COLO668 (cell line): ENCODE results near the gene ARHGAP42.
"Not testable (repeated sequence)": the region's sequence is repeated elsewhere in the genome, so short reads cannot be mapped to it uniquely, and the experiment has no call there.

Experiments
- DNase-seq: peaks from one replicate; lab custom pipeline; 2025; ENCODE audit not compliant: unreplicated experiment; lab: John Stamatoyannopoulos, UW

The ARHGAP42 gene

DNA sequence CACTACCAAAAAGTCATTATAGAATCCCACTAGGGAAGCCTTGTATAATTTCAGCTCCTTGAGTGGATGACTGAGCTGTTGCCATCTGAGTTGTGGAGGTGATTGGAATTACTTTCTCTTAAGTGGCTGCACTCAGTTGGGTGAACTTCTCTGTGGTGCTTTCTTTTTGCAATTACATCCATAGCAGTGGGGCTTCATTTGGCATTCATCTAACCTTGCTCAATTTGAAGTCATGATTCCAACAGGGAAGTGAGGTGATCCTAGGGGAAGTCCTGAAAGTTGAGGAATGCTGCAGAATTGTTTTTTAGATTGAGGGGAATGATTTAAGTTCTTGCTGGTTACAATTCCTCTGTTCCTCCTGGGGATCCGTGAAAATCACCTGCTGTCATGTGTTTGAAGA is 39.6 kb downstream of the ARHGAP42 start:
- DNase-seq, result no peak

DNA sequence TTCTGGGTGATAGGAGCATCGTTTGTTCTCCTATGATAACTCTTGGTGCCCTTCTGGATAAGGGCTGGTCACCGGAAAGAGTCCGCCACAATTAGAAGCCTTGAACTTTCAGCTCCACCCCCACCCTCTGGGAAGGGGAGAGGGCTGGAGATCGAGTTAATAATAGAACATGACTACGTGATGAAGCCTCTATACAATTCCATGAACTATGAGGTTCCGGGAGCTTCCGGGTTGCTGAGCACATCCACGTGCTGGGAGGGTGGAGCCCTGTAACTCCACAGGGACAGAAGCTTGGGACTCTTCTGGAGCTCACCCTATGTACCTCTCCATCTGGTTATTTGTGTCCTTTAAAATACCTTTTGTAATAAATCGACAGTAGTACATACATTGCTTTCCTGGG is 40.3 kb downstream of the ARHGAP42 start:
- no peak for DNase-seq

DNA sequence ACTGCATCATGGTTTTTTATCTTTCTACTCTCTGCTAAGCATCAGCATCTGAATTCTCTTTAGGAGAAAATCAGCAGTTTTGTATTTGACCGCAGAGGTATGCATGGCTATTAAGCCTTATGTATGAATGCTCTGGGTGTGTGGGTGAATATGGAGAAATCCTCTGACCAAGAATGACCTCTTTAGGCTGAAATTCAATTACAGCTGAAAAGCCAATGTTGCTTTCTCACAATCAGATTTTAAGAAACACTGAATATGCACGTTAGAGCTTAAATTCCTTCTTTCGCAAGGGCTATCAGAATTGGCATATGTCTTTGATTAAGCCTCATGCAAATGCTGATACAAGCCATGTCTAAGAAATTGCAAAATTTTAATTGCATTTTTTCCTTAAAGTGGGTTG is 43.2 kb downstream of the ARHGAP42 start:
- no peak for DNase-seq

DNA sequence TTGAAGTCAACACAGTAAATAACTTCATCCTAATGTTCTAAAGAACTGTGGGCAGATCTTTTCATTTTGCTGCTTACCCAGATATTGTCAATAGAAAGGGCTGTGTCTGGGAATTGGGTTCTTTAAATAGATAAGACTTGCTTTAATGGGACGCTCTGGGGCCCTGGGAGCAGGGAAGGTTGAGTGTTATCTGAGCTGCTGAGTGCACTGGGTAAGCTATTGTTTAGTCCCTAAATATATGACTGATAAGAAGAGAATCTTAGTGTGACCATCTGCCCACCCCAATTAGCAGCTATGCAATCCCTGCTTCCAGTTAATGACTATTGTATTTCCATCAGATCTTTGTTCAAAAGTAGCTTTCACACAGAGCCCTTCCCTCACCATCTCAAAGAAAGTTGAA is 44.4 kb downstream of the ARHGAP42 start:
- DNase-seq, result no peak

DNA sequence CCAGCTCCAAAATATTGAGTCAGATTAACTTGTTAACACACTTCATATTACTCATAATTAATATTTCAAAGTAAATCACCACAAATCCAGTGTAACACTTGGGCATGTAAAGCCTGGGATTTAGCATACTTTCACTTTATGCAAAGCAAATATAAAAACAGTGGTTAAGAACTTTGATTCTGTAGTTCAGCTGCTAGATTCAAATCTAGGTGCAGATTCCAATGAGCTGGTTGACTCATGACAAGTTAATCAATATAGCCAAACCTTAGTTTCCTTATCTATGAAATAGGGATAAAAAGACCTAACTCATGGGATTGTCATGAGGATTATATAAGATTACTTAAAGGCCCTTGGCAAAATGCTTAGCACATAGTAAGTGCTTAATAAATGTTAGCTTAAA is 45.9 kb downstream of the ARHGAP42 start:
- DNase-seq, result no peak

DNA sequence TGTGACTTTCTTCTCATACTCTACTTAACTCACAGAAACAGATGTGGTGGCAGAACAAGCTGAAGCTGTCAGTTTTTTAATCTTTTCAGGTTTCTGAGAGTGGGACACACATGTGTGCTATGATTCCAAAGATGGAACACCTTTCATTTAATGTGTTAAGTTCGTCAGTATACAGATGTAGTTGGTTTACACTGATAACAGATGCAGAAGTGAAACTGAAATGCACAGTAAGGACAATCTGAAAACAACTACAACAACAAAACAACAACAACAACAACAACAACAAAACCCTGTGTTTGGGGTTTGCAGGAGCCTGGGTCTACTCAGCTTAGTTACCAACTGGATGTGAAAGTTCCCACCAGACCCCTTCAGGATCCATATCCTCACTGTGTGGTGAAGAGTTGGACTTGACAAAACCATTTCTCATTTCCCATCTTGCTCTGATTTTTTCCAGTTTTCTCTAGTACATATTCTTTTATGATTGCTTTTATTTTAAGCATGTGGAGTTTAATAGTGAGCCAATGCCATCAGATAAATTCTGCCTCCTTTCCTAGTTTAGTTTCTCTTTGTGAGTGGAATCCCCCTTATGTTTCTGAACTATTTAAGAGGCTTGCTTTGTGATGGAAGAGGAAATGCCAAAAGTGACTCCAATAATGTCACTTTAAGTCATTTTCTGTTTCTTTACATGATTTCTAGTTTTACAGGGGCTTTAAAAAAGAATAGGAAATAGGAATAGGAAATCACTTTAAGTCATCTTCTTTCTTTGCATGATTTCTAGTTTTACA is 47.8 kb downstream of the ARHGAP42 start:
- no peak for DNase-seq

DNA sequence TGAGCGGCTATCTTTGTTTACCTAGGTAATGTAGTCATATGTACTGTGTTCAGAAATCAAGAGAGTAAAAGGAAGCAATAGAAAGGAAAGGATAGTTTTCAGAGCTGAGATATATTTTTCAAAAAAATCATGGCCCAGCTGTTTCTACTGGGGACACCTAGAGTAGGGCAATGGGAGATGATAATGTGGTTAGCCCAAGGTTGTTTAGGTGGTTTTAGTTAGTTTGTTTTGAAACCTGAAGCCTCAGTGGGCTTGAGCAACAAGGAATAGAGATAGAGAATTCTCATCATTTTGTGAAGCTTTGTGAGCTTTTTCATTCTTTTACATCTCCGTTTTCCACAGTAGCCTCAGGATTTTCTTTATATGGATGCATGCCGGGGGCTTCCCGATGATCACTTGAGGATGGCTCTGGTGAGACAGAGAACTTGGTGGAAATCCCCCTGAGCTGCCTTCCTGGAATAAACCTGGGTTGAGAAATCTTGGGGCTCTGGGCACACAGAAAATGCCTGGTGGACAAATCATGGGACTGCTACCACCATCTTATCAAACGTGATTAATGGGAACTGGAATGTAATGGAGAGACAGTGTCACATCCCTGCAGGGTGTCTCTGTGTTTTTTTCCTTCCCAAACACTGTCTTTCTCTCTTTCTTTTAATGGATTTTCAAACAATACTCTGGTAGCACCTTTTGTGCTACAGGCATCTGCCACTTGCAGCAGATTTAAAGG is 49.0 kb downstream of the ARHGAP42 start:
- no peak for DNase-seq

DNA sequence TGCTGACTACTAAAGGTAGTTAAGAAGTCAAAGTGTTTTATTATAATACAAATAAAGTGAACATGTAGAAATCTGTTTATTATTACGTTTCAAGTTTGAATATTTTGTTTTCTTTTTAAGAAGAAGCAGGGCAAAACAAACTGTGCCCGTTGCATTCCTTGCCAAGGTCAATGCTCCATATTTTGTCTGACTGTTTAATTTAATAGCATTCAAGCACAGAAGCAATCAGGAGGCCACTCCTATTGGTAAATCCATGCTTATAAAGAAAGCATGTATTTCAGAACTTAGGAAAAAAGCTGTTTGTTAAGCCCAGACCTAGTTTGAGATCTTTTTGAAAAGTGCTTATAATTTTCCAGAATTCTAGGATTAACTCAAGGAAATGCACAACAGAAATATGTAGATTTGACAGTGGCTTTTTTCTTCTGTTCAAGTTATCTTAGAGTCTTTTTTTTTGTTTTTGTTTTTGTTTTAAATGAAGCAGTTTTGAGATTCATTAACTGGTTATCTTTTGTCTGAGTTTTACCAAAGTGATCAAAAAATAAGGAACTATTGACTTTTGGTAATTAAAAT is 51.7 kb downstream of the ARHGAP42 start:
- no peak for DNase-seq

DNA sequence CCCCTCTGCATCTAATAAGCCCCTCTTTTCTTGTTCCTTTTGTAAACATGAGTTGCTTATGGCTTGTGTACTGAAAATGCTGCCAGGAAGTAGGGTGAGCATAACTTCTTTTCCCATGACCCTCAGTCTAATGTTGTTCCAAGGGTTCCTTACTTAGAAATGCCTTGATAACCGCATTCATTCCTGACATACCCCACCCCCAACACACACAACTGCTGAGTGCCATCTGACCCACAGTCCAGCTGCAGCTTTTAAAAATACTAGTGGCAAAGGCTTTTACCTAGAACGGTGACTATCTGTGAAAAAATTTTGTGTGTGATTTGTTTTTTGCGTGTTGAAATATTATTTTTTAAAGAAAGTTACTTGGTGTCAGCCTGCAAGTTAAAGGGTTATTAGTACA is 52.6 kb downstream of the ARHGAP42 start:
- no peak for DNase-seq

DNA sequence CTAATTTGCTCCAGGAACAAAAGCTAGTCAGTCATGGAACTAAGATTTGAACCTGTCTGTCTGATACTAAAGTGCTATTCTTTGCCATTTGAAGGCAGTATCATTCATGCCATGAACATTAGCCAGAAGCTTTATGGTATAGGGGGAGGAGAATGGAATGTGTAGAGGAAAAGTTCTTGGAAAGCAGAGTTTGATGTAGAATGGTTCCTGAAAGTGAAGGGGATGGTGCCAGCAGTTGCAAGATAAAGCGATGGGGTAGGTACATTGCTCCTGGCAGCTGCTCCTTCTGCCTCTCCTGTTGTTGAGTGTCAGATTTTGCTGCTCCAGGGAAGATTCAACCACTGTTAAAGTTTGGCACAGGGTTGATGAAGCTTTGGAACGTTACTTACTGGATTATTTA is 53.4 kb downstream of the ARHGAP42 start:
- no peak for DNase-seq

DNA sequence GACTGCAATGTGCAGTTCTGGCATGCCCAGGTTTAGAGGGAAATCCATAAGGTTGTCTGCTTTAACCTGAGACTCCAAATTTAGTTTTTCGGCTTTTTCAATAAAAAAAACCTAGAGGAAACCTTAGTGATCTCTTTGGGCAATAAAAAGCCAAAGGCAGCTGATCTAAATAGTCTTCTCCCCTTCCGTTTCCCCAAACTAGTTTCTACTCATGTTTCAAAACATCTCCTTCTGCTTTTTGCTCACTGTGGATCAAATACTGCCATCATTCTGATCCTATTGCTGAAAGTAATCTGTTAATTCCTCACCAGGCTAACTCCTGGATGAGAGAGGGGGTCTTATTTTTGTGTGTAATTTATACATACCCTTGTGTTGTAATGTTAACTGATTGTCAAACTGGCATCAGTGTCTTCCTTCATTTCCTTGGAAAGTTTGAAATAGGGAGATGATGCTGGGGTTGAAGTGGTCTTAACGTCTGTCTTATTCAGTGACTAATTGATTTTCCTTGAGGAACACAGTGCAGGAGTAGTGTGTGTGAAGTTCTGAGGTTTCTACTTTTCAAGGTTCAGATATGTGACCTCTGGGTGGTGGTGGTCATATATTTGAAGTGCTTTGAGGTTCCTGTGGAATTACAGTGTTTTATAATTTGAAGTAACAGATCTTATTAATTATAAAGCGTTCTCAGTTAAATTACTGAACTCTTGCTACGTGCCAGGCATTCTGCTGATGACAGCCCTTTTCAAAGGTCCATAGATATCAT is 55.0 kb downstream of the ARHGAP42 start:
- DNase-seq, result no peak

DNA sequence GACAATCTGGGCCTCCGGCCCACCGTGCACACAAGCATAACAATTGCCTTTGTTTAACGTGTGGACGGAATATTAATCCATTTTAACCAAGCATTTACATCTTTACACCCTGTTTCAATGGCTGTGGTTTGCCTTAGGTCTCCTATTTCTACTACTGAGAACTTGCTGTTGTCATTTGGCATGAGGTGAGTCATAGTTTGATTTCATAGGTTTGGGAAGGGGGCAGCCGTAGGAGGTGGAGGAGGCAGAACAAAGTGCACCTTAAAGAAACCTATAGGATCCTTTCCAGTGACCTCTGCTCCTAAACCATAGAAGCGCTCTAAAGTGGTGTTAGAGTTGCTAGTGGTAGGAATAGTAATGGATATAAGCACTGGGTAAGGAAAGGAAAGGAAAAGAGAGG is 59.4 kb downstream of the ARHGAP42 start:
- DNase-seq, result no peak

DNA sequence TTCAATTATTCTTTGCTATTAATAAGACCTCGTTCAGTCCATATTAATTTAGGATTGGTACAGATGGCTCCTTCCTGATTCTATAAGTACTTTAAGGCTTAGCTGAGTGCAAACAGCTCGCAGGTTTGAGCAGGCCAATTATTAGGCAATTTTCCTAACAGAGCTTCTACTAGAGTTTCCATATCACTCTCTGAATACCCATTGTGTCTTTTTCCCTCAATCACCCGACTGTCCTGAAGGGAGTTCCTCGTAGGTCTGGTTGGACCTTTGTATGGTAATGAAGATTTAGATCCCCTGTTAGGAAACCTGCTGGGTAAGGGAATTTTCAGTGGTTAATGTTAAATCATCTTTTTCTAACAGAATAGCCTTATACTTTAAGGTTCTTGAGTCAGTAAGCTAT is 61.1 kb downstream of the ARHGAP42 start:
- no peak for DNase-seq

DNA sequence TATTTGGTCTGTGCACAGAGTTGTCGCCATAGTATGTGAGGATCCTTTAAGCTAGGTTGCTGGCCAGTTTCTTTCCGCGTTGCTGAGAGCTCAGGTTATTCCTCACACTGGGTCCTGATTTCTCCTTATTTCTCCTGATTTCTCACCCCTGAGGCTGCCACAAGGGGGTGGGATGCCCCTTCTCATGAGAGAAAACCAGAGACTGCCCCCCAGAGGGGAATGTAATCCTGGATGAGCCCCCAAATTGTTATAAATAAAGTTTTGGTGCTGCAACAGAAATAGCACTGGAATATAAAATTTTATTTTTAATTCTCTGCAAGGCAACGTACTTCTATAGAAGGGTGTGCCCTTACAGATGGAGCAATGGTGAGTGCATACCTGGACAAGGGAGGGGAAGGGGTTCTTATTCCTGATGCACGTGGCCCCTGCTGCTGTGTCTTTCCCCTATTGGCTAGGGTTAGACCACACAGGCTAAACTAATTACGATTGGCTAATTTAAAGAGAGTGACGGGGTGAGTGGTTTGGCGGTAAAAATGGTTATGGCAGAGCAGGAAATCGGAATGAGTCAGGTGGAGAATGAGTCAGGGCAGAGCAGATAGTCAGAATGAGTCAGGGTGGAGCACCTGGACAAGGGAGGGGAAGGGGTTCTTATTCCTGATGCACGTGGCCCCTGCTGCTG is 62.9 kb downstream of the ARHGAP42 start:
- not testable (repeated sequence) for DNase-seq

DNA sequence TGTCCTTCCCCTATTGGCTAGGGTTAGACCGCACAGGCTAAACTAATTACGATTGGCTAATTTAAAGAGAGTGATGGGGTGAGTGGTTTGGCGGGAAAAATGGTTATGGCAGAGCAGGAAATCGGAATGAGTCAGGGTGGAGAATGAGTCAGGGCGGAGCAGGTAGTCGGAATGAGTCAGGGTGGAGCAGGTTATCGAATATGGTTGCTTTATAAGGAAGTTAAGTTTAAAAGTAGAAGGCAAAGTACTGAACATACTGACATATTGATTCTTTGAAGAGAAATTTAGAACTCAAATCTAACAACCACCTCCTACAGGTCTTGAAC is 63.4 kb downstream of the ARHGAP42 start:
- DNase-seq, result not testable (repeated sequence)

DNA sequence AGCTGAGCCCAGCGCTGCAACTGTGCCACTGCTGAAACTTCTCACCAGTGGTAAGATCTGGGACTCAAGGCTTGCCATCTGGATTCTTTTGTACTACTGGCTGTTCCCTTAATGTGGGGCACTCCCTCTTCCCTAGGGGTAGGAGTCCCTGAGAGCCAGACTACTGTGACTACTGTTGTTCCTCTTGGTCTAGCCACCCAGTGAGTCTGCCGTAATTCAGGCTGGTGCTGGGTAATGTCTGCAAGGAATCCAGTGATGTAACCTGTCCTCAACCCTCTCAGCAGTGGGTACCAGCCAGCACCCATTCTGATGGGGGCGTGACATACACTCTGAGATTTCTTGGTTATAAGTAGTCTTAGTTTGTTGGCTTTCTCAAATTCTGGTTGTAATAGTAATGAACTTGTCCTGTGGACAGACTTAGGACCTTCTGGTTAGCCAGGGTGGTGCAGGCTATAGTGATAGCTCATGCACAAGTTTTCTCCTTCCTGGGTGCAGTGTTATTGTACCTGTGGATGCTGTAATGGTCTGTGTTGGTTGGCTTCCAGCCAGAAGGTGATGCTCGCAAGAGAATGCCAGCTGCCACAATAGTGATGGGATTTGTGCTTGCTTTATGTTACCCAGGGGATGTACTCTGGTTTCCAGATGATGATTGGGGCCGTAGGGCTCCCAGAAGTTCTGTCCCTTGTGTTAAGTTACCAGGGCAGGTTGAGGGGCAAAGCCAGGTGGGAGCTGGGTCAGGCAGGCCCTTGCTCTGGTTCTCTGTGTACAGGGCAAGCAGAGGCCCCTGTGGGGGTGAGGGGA is 65.5 kb downstream of the ARHGAP42 start:
- DNase-seq, result no peak

DNA sequence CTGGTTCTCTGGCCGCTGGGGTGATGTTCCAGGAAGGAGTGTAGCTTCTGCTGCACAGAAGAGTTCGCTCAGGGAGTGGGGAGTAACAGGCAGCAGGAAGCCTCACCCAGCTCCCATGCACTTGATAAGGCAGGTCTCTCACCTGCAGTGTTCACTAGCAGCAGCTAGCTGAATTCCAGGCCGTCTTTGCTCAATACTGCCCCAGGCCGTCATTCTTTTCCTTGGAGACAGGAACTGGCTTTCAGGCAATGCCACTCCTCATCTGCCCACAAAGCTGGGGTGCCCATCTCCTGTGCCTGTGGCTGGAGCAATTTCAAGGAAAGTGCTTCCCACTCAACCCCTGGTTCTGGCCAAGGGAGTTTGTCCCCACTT is 66.1 kb downstream of the ARHGAP42 start:
- DNase-seq, result no peak

DNA sequence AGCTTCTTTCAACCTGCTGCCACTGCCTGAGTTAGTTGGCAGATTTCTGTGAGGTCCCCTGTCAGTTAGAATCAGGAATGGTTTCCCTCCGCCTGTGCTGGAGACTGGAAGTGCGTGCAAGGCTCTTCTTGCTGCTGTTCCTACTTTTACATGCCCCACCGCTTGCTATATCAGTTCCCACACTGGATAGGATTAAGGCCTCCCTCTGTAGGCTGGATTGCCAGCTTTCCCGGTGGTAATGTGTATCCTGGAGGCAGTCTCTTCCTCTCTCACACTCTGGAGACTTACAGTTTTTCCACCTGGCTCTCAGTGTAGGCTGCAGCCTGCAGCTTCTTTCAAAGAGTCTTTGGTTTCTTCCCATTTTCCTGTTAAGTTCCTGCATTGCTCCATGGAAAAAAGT is 66.5 kb downstream of the ARHGAP42 start:
- DNase-seq, result no peak

DNA sequence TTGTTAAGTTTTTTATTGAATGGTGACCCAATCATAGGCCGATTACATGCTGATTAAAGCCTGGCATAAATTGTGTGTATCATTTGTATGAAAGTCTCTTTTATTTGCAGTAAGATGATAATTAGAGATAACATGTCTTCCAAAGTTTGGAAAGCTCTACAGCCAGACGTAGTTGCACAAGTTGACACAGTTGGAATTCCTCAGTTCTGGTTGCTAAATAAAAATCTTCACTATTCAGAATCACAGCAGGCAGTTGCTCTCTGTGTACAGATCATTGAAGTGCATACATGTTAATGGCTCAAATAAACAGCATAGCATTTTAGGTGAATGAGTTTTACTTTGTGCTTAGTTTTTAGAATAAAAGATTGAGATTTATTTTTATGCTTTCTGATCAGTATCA is 69.5 kb downstream of the ARHGAP42 start:
- DNase-seq, result no peak

DNA sequence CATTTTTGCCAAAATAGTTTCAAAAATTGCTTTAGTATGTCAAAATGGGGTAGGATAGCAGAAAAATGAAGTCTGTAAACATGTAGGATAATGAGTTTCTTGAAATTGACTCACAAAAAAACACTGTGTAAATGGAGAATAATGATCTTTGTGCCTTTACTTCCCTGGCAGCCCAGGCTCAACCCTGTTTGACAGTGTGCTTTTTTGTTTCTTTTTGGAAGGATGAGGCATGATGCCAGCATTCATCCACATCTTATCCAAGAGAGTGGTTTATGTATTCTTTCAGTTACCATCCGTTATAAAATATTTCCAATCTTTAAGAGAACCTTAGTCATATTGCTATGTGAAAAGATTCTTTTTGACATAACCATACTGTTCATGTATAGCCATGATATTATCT is 70.6 kb downstream of the ARHGAP42 start:
- DNase-seq, result no peak
